Measurements from ENCODE around the gene MAN2B2. TPM values are rescaled to one million over a fixed set of nuclear protein-coding genes. Genes with fewer than 3 reads are reported as not detected.
"Not testable (repeated sequence)": the region's sequence is repeated elsewhere in the genome, so short reads cannot be mapped to it uniquely, and the experiment has no call there.

The MAN2B2 gene
- total RNA-seq, 2 experiments from 2014 or later: 36.1 to 36.7 TPM

GRCh38 chr4:6672541-6673190 lies 97.7 kb downstream of the MAN2B2 start:
- POLR2A ChIA-PET: interaction anchor here (1.6 to 1.8 kb wide), 2 partner anchors 32 to 34 kb away, joined by 4 to 10 read pairs; partner anchors contain the start of gene MRFAP1
- not testable (repeated sequence) for H3K9me3 Mint-ChIP-seq, H3K27me3 Mint-ChIP-seq, DNase-seq, H3K4me3 Mint-ChIP-seq
- H3K4me1 Mint-ChIP-seq: peaks cover 39% of the 10 kb centered on the region
- CTCF ChIA-PET: interaction anchor here (0.8 to 5.0 kb wide), 8 partner anchors 10 to 201 kb away, joined by 3 to 30 read pairs (median 5); partner anchors contain the start of genes MRFAP1 and MRFAP1L1
- H3K36me3 Mint-ChIP-seq (ENCODE audit: low read depth): peaks cover 36% of the 10 kb centered on the region
- peak overlapping the region; percentile 98 for H3K27ac Mint-ChIP-seq

Other genes starting within 250 kb of the MAN2B2 start
- not detected for gene PPP2R2C, start 102.6 kb upstream of the MAN2B2 start, total RNA-seq
- 100 to 1,000 TPM in 1 of 2 experiments, 10 to 100 TPM in 1; 91.3 to 107 TPM for gene MRFAP1, start 65.5 kb downstream of the MAN2B2 start, total RNA-seq
- gene S100P, start 118.7 kb downstream of the MAN2B2 start, total RNA-seq: 1 to 10 TPM; 5.3 to 7.2 TPM
- 10 to 100 TPM; 74.5 to 74.9 TPM for gene MRFAP1L1, start 134.7 kb downstream of the MAN2B2 start, total RNA-seq
- gene BLOC1S4, start 141.0 kb downstream of the MAN2B2 start, total RNA-seq: 10 to 100 TPM; 16.6 to 17.6 TPM
- 10 to 100 TPM; 16.5 to 17.3 TPM for gene KIAA0232, start 207.5 kb downstream of the MAN2B2 start, total RNA-seq